ENCODE measurements around the gene APOBEC3H.

The APOBEC3H gene

DNA sequence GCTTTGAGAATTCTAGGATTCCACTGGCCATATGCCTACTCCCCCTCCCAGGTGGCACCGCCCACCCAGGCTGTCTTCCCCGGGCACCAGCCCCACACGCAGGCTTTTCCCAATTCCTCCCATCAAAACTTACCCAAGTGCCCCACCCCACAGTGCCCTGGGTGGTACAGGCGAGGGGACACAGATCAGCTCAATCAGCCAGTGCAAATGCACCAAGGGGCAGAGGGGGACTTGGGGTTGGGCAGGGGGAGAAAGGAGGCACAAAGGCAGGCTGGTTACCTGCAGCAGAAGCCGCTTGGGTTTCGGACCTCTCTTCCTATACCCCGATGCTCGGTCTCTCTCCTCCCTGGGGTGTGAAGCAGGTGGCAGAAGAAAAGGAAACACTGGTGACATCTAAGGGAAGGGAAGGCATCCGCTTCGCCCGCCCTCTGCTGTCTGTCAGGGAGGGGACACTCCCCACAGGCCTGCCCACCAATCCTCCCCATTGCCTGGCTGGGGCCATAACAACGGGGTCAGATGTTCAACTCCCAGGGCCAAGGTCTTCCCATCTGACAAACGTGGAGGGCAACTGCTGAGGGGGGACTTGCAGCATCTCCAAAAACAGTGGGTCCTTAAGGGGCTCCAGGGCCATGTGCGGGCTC is 41.4 kb downstream of the APOBEC3H start:
- FAIRE-seq = no peak

DNA sequence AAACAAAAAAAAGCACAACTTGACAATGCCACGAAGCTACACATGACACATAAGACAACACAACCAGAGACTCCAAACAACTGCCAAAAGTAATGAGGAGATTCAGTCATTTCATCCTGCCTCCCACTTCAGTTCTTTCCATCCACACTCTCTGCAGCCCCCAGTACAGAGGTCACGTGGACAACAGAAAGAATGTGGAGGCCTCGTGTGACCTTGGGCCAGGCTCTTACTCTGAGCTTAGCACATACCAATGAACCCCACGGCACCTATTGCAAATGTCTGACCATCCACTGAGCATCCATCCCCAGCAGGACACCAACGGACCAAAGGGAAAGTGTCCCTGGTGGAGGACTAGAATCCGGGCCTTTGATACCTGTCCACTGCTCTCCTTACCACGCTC is 42.9 kb downstream of the APOBEC3H start:
- FAIRE-seq = no peak

DNA sequence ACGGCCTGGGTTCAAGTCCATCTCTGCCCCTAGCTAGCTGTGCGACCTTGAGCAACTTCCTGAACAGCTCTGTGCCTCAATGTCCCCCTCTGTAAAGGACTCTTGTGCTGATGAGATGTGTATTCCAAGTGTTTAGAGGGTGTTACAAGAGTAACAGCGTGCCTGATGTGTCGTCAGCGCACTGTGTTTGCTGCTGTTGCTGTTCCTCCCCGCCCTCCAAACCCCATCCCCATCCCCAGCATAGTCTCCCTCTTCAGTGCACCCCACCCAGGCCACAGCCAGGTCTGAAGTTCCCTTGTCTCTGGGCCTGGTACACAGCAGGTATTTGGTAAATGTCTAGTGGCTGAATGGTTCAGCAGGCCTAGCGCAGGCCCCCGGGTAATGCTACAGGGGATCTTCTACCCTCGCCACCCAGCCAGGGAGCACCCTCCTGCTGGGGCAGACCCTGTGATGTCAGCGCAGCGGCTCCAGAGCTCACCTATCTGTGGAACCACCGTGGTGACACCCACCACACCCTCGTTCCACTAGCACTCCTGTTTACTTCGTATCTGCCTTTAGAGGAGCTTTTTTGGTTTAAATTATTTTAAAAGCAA is 45.1 kb downstream of the APOBEC3H start:
- FAIRE-seq = no peak

DNA sequence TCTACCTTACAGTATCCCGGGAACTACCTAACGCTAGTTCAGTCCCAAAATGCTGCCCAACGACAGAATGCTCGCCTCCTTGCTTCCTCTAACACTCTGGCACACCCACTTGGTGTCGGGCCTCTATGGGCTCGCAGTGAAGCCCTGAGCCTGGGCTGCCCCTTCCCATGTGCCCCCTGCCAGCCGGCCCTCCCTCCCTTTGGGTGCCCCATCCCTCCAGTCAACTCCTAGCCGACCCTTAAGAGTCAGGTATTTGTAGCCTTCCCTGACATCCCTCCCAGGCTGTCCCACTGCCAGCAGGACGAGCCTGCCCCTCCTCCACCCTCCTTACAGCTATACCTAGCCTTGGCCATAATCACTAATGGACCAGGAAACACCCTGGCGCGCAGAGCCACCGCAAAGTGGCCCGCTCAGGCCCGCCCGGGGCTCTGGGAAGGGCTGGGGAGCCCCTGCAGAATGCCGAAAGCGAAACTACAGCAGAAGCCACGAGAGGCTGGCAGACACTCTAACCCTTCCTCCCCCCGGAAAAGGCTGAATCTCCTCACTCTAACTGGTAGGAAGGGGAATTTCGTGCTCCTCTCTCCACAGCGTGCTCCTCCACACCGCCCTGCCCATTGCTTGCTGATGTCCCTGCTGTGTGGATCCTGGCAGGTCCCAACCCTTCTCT is 47.2 kb downstream of the APOBEC3H start:
- no peak for FAIRE-seq

DNA sequence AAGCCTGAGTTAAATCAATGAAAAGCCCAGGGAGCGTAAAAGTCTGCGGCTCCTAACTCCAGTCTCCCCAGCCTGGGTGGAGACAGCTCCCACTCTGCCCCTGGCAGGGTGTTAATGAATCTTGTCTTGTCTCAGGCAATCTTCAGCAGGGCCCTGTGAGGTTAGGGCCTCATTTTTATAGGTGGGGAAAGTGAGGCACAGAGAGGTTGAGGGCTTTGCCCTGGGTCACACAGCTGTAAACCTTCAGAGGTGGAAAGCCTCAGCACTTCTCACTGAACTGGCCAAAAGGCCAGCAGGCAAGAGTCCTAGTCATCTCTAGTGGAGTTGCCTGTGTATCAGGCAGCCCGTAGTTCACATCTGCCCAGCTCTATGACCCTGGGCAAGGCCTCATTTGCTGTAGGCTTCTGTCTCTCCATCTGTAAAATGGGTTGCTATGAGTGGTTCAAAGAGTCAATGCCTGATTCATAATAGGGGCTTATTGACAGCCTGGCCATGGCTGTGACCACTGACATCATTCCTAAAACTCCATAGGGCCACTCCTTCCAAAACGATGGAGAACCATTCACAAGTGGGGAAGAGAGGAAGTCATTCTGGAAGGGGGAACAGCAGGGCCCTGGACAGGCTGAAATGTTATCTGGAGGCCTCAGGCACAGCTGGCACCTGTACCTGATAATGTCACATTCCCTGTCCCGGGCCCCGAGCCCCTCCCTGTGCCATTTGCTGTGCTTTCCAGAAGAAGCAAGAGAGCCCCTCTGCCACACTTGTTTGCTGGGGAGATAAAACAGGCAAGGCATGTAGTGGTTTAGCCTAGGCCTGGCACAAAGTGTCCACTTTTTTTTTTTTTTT is 49.4 kb downstream of the APOBEC3H start:
- no peak for FAIRE-seq

DNA sequence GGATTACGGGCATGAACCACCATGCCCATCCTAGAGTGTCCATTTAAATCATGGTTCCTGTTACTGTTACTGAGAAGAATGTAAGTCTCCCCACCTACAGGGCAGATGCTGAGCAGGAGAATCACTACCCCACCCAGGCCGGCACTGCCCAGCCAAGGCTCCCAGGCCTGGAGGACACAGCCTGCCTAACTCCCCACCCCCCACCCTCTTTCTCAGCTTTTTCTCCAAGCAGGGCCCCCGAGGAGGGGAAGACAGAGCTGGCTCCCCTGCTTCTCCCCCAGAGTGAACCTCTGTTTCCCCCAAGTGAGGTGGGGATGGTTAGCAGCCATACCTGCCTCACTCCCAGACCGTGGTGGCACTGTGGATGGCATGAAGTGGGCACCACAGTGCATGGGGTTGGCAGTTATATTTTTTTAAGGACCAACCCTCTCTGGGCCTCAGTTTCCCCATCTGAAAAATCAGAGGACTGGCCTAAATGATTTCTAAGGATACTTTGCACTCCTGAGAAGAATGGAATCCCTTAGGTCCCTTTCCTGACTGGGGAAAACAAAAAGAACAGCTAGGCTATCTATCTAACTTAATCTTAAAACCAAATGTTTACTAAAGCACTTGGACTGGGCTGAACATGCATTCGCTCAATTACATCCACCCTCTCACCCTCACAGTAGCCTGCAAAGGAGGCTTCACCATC is 50.4 kb downstream of the APOBEC3H start:
- no peak for FAIRE-seq

DNA sequence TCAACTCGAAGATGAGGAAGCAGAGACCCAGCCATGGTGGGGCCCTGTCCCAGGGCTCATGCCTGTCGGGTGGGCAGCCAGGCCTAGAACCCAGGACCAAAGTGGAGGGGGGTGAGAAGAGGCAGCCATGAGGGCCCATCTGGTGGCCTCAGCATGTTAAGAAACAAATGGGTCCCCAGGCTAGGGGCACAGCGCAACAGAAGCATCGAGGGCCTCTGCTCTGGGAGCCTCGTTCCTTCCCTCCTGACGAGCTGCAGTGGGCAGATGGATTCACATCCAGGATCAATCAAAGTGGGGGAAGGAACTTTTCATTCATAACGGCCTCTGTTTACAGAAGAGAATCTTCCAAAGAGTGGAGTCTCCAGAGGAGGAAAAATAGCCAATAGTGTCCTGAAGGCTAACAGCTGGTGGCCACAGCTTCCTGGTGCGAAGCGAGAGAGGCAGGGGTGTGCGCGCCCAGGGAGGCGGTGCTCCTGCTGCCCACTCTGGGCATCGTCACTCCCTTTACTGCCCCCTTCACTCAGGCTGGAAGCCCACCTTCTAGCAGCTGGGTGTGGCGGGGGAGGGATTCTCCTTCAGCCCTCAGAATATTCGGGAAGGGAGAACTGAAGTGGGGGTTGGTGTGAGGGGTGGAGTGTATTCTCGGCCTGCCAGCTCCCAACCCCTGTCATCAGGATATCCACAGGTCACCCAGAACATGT is 51.1 kb downstream of the APOBEC3H start:
- FAIRE-seq = no peak

DNA sequence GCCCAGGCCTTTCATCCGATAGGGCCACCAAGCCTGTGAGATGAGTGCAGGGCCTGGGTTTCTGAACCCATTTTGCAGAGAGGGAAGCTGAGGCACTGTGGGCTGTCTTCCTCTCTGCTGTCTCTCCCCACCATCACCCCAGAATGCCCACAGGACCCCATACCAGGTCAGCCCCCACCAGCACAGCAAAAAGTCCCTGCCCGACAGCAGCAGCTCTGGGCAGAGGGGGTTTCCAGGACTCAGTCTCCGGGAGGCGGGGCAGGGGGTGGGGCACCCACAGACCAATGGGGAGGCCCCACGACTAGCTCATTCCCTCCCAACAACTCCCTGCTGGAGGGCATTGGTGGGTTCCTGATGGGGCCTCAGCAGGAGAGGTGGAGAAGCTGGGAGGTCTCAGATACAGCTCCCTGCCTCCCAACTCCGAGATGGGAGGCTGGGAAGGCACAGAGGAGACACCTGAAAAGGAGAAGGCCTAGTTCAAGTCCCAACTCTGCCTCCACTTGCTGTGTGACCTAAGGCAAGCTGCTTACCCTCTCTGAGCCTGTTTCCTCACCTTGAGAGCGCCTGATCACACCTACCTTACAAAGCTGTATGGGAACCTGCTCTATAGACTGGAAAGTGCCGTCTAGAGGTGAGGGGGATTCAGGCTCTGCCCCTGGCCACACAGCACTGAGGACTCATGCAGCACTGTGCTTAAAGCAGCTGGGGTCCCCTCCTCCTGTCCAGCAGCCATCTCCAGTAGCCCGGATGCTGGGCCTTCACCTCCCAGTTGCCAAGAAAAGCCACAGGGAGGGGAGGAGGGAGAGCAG is 51.9 kb downstream of the APOBEC3H start:
- FAIRE-seq = no peak

DNA sequence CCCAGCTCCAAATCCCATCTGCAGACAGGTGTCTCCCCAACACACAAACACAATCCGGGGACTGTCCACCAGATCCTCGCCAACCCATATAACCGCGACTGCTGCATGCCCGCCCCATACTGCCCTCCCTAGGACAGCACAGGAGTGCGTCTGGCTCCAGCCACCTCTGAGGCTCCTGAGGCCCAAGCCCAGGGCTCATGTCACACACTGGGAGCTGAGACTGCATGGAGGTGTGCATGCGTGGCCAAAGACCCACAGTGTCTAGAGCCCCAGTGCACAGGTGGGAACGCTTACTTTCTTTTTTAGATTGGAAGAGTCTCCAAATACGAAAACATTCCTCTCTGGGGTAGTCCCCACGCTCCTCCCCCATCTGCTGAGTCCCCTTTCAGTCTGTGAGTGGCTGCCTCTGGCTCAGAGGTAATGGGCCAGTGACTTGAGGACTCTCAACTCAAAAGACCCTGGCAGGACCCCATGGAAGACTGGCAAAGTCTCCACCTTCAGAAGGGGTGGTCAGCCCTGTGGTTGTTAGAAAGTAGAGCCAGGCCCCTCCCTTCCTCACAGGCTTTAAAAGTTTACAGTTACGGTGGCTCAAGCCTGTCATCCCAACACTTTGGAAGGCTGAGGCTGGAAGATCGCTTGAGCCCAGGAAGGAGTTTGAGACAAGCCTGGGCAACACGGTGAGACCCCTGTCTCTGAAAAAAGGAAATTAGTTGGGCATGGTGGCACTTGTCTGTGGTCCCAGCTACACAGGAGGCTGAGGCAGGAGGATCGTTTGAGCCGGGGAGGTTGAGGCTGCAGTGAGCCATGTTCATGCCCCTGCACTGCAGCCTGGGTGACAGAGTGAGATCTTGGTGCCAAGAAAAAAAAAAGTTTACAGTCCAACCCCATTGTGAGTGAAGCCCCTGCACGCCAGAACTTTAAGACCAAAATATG is 53.1 kb downstream of the APOBEC3H start:
- no peak for FAIRE-seq

DNA sequence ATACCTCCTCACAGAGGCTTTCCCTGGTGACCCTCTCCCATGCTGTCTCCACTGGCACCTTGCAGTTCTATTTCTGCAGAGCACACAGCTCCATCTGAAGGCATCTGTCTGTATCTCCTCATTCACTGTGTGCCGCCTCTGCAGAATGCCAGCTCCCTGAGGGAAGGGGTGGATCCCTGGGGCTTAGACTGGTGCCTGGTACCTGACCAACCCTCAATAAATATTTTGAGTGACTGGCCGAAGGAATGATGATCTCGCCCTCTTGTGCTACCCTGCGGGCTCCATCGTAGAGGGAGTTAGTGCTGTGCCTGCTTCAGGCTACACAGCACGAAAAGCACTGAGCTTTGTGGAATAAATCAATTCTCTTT is 53.8 kb downstream of the APOBEC3H start:
- no peak for FAIRE-seq

DNA sequence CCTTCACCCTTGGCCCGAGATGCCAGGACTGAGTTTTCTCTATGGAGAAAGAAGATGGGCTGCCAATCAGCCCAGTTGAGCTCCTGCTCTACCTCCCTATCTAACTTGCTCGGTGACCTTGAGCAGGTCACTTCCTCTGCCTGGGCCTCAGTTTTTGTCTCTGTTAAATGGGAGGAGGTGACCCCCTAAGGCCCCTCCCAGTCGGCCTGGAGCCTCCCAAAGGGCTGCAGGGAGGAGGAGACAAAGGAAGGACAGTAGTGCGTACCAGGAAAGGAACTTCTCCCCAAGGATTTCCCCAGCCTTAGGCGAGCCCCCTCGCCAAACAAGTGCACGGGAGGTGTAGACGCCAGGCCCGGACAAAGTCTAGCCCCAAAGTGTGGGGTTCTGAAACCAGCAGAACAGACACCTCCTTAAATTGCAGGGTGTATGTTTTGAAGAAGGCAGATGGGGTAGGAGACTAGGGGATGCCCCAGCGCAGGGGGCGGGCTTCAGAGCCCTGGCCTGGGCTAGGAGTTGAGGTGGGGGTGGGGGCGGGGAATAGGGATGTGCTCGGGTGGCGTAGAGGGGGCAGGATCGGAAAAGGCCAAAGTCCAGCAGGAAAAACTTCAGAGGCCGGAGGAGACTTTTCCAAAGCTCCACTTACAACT is 54.4 kb downstream of the APOBEC3H start:
- FAIRE-seq = no peak

DNA sequence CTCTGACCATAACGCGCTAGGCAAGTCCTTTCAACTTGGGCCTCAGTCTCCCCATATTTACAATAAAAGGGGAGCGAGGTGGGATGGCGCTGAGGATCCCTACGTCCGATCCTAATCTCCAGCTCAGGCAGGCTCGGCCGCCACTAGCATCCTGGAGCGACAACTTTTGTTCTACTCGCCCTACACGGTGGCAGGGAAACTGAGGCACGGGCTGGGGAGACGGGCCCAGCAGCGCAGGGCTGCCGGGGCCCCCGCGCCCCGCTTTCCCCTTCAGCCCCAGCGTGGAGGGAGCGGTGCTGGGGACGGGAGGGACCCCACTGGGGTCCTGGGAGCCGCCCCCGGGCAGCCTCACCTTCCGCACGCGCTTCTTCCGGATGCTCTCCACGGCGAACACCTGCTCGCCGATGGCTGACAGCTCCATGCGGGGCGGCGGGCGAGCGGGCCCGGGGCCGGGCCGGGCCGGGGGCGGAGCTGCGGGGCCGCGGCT is 55.0 kb downstream of the APOBEC3H start:
- no peak for FAIRE-seq

DNA sequence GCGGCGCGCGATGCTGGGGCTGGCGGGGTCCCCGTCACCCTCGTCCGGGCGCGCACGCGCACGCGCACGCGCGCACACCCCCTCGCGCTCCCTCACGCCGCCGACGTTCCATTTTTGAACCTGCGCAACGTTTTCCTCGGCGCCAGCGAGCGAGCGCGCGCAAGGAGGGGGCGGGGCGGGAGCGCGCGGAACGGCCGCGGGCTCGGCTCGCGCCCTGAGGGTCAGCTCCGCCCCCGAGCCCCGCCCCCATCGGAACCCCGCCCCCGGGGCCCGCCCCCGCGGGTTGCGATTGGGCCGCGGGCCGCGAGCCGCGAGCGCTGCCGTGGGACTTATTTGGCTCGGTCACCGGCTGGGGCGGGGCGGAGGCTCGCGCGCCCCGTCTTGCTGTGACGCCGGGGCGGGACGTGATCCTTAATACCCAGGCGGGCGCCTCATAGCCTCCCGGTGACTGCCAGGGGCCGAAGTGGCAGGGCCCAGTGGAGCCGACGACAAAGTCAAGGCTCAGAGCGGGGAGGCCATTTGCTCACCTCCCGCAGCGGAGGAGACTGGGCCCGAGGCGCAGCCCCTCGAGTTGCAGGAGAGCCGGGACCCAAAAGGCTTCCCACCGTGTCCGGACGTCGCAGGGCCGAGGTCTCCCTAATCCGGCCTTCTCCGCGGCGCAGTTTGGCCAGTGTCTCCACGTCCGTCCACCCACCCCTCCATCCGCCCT is 55.6 kb downstream of the APOBEC3H start, which contains the start of gene CBX7:
CBX7 (minus strand) TSS at position 170 of the 709 bp plus-strand sequence. CDS start 236 bp downstream, outside the sequence.
- no peak for FAIRE-seq

DNA sequence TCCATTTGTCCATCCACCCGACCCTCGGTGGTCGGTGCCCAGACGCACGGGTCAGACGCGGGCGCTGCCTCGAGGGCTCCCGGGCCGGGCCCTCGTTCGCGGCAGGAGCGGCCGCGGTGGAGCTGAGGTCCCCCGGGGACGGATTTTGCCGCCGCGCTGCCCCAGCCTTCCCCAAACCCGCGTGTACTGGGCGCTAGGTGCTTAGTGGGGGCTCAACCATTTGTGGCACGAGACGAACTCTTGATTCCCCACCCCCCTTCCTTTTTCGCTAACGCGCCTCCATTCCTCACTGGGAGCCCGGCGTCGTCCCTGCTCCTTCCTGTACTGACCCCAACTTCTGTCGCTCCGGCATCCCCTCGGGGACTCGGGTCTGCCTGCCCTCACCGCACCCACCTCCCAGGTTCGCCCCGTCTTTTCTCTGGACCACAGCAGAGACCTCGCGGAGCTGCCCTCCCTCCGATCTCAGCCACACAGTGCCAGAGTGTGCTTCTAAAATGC is 56.2 kb downstream of the APOBEC3H start:
- no peak for FAIRE-seq
